Stomach (tissue), 9 donors: Measurements from ENCODE around the gene GNAO1. TPM values are rescaled to one million over a fixed set of nuclear protein-coding genes. Genes with fewer than 3 reads are reported as not detected.

Experiments used
- DNase-seq, 2 donors: peaks; one replicate each; pipeline versions ENCODE4 v3.0.0 to v3.0.0-alpha.2; 2013 to 2019
- H3K27ac ChIP-seq, 5 donors: fragments of 200-600 bp in 4 of 5; sonication (generic) in 4 of 5; one replicate each; pipeline ENCODE4 v1.5.1; 2013 to 2019; ENCODE audit warnings: mild to moderate bottlenecking in 1 of 5, moderate library complexity in 1 of 5
- H3K27me3 ChIP-seq, 3 donors: fragments of 200-600 bp; sonication (generic); one replicate each; pipeline ENCODE4 v1.5.1; 2017 to 2019; ENCODE audit warnings: mixed run types in 1 of 3
- H3K36me3 ChIP-seq, 4 donors: fragments of 200-600 bp; sonication (generic); 1 replicate in 3 of 4; 2 replicates in 1 of 4; pipeline ENCODE4 v1.5.1; 2016 to 2019
- H3K4me1 ChIP-seq, 4 donors: fragments of 200-600 bp; sonication (generic); one replicate each; pipeline ENCODE4 v1.5.1; 2016 to 2019
- H3K4me3 ChIP-seq, 4 donors: fragments of 200-600 bp; sonication (generic) in 3 of 4; one replicate each; pipeline ENCODE4 v1.5.1; 2016 to 2019; ENCODE audit warnings: mild to moderate bottlenecking in 1 of 4
- H3K9me3 ChIP-seq, 4 donors: fragments of 200-600 bp; sonication (generic); one replicate each; pipeline ENCODE4 v1.5.1; 2016 to 2019
- CTCF ChIP-seq, 7 experiments: fragments of 450-650 bp in 4 of 7; fragments of 200-600 bp in 3 of 7; sonication (generic) in 3 of 7; IDR thresholded peaks; one replicate each; pipeline ENCODE4 v1.5.1; 2016 to 2019; ENCODE audit warnings: antibody characterized with exemption in 7 of 7, control low read depth in 2 of 7, mild to moderate bottlenecking in 1 of 7
- EP300 ChIP-seq: sonication (generic); formaldehyde crosslinking; IDR thresholded peaks from one replicate; pipeline ENCODE4 v1.6.1; 2017; ENCODE audit warnings: antibody characterized with exemption
- POLR2A ChIP-seq, 4 donors: fragments of 450-650 bp; IDR thresholded peaks; one replicate each; pipeline ENCODE4 v1.6.1; 2016; ENCODE audit warnings: antibody characterized with exemption in 4 of 4, control low read depth in 2 of 4, mild to moderate bottlenecking in 1 of 4, moderate library complexity in 1 of 4
- POLR2AphosphoS5 ChIP-seq, 3 donors: sonication (generic); formaldehyde crosslinking; IDR thresholded peaks; one replicate each; pipeline ENCODE4 v1.6.1; 2016; ENCODE audit warnings: antibody characterized with exemption in 3 of 3
- WGBS, 5 donors: extraction: QIAGEN DNeasy Blood & Tissue Kit in 3 of 5; methylation state at CpG; one replicate each; pipeline versions ENCODE4 v1.1.5 to v1.1.7; 2013 to 2018; 5-methylcytosine and 5-hydroxymethylcytosine counted together
- intact Hi-C: fragments of 100-400 bp; cut with DNase I; formaldehyde crosslinking; loops from one replicate; pipeline ENCODE4 v1.15.1; 2023; ENCODE audit warnings: low total_unique reads
- polyA plus RNA-seq, 3 donors: library from polyadenylated mRNA; stranded (reverse); fragments of 200-250 nt; gene quantifications; one replicate each; pipeline ENCODE4 v1.2.3, GENCODE V29; 2013
- total RNA-seq, 5 donors: library from RNA; depleted of rRNA; stranded (reverse); fragments of >200 nt; gene quantifications; one replicate each; pipeline versions ENCODE4 v1.1.0 to v1.2.3, GENCODE V29; 2014 to 2016
- donor health status: healthy with polysubstance abuse.
- donor health status: Bipolar disorder and iron deficiency.
- donor health status: healthy.

The GNAO1 gene
- total and polyA plus RNA-seq, 8 donors, result 2.3 to 42.0 (median 4.7) TPM

- 90 to 93% (median 90%) methylated on average over 13 to 15 of the region's 15 CpGs for WGBS, 5 donors
- Histone ChIP-seq H3K27me3 (no peaks in the 10 kb centered on the region), H3K9me3 (no peaks in the 10 kb centered on the region), H3K36me3 (peaks cover 24 to 48% (median 43%) of the 10 kb centered on the region in 4 donors), H3K27ac (peak overlapping the region in 1 of 5 donors; percentile 14), H3K4me3 (no peak overlapping the region), H3K4me1 (peaks cover 10 to 27% (median 17%) of the 10 kb centered on the region in 4 donors)
- intact Hi-C loops, result no loop called here
- peak in 1 of 2 donors; percentile 20 for DNase-seq
- no peak for TF ChIP-seq EP300
- no peak for TF ChIP-seq CTCF (IDR thresholded peaks at IDR 0.05)
- TF ChIP-seq POLR2AphosphoS5 (IDR thresholded peaks at IDR 0.05), result no peak
Measured at GRCh38 chr16:56360117-56361008, 169.1 kb downstream of the GNAO1 start.

- no peak overlapping the region for H3K27ac ChIP-seq
- TF ChIP-seq EP300, result no peak
- no peak for TF ChIP-seq POLR2A (IDR thresholded peaks at IDR 0.05)
- no peak for TF ChIP-seq CTCF (IDR thresholded peaks at IDR 0.05)
- no peak for TF ChIP-seq POLR2AphosphoS5 (IDR thresholded peaks at IDR 0.05)
- peaks cover 31 to 62% (median 56%) of the 10 kb centered on the region in 4 donors for H3K36me3 ChIP-seq
- peak in 1 of 2 donors; percentile 11 for DNase-seq
- no peak overlapping the region for H3K4me3 ChIP-seq
- intact Hi-C loops, result no loop called here
- 73 to 80% (median 79%) methylated on average over 9 to 15 of the region's 15 CpGs for WGBS, 5 donors
- H3K27me3 ChIP-seq, result no peaks in the 10 kb centered on the region
- no peaks in the 10 kb centered on the region for H3K9me3 ChIP-seq
- peaks cover 0 to 14% (median 6%) of the 10 kb centered on the region in 4 donors for H3K4me1 ChIP-seq
Measured at GRCh38 chr16:56362057-56362655, 170.9 kb downstream of the GNAO1 start.

- Histone ChIP-seq H3K27me3 (no peaks in the 10 kb centered on the region), H3K27ac (no peak overlapping the region), H3K9me3 (no peaks in the 10 kb centered on the region), H3K4me1 (peaks cover 0 to 9% (median under 1%) of the 10 kb centered on the region in 4 donors), H3K36me3 (peaks cover 34 to 68% (median 62%) of the 10 kb centered on the region in 4 donors), H3K4me3 (no peak overlapping the region)
- intact Hi-C loops, result no loop called here
- WGBS, 5 donors, result 92 to 94% (median 93%) methylated on average over 17 of the region's 17 CpGs
- DNase-seq, result no peak
- no peak for TF ChIP-seq CTCF (IDR thresholded peaks at IDR 0.05)
- no peak for TF ChIP-seq POLR2AphosphoS5 (IDR thresholded peaks at IDR 0.05)
- no peak for TF ChIP-seq POLR2A (IDR thresholded peaks at IDR 0.05)
- no peak for TF ChIP-seq EP300
Measured at GRCh38 chr16:56362706-56363105, 171.4 kb downstream of the GNAO1 start.

- Histone ChIP-seq H3K27me3 (no peaks in the 10 kb centered on the region), H3K4me3 (no peak overlapping the region), H3K27ac (no peak overlapping the region), H3K9me3 (no peaks in the 10 kb centered on the region), H3K36me3 (peaks cover 36 to 73% (median 67%) of the 10 kb centered on the region in 4 donors), H3K4me1 (peaks cover 0 to 3% (median 0%) of the 10 kb centered on the region in 4 donors)
- intact Hi-C loops, result no loop called here
- WGBS, 5 donors, result 93 to 96% (median 95%) methylated on average over 3 to 6 of the region's 6 CpGs
- no peak for TF ChIP-seq POLR2AphosphoS5 (IDR thresholded peaks at IDR 0.05)
- TF ChIP-seq CTCF (IDR thresholded peaks at IDR 0.05), result no peak
- no peak for TF ChIP-seq EP300
- TF ChIP-seq POLR2A (IDR thresholded peaks at IDR 0.05), result no peak
- no peak for DNase-seq
Measured at GRCh38 chr16:56363181-56363716, 172.0 kb downstream of the GNAO1 start.
